GM23248 (cell line): ENCODE results near the gene PDE3B. TPM values are rescaled to one million over a fixed set of nuclear protein-coding genes. Genes with fewer than 3 reads are reported as not detected.

Source experiments
- DNase-seq: peaks from one replicate; pipeline ENCODE4 v3.0.0-alpha.2; 2015
- H2AFZ ChIP-seq: fragments of 200-600 bp; sonication (generic); 2 replicates; pipeline ENCODE4 v1.6.1; 2016; ENCODE audit warnings: antibody characterized with exemption
- H3F3A ChIP-seq: fragments of 200-600 bp; sonication (generic); 2 replicates; pipeline ENCODE4 v1.6.1; 2016; ENCODE audit warnings: mild to moderate bottlenecking, antibody characterized with exemption, mixed run types; ENCODE audit not compliant: insufficient read depth
- H3K27ac ChIP-seq: fragments of 200-600 bp; sonication (generic); 2 replicates; pipeline ENCODE4 v1.5.1; 2016; ENCODE audit warnings: mild to moderate bottlenecking
- H3K27me3 ChIP-seq: fragments of 200-600 bp; sonication (generic); replicated peaks from 2 replicates; pipeline ENCODE4 v1.6.1; 2016; ENCODE audit warnings: mild to moderate bottlenecking; ENCODE audit not compliant: insufficient read depth
- H3K36me3 ChIP-seq: fragments of 200-600 bp; sonication (generic); 2 replicates; pipeline ENCODE4 v1.6.1; 2016; ENCODE audit warnings: low read depth, mild to moderate bottlenecking
- H3K4me1 ChIP-seq: fragments of 200-600 bp; sonication (generic); 2 replicates; pipeline ENCODE4 v1.6.1; 2016; ENCODE audit warnings: mild to moderate bottlenecking; ENCODE audit not compliant: insufficient read depth
- H3K4me2 ChIP-seq: fragments of 200-600 bp; sonication (generic); one replicate; pipeline ENCODE4 v1.6.1; 2016; ENCODE audit warnings: mild to moderate bottlenecking; ENCODE audit not compliant: unreplicated experiment
- H3K4me3 ChIP-seq: fragments of 200-600 bp; sonication (generic); 2 replicates; pipeline ENCODE4 v1.5.1; 2016; ENCODE audit warnings: mild to moderate bottlenecking
- H3K79me2 ChIP-seq: fragments of 200-600 bp; sonication (generic); 2 replicates; pipeline ENCODE4 v1.6.1; 2016; ENCODE audit warnings: mild to moderate bottlenecking; ENCODE audit not compliant: insufficient read depth
- H3K9ac ChIP-seq: fragments of 200-600 bp; sonication (generic); 2 replicates; pipeline ENCODE4 v1.6.1; 2016; ENCODE audit warnings: mild to moderate bottlenecking
- H3K9me2 ChIP-seq: fragments of 200-600 bp; sonication (generic); 2 replicates; pipeline ENCODE4 v1.6.1; 2016; ENCODE audit warnings: mixed run types, mild to moderate bottlenecking, moderate library complexity; ENCODE audit not compliant: insufficient read depth
- H3K9me3 ChIP-seq: fragments of 200-600 bp; sonication (generic); one replicate; pipeline ENCODE4 v1.6.1; 2017; ENCODE audit warnings: low read depth
- H4K20me1 ChIP-seq: fragments of 200-600 bp; sonication (generic); 2 replicates; pipeline ENCODE4 v1.6.0; 2016; ENCODE audit not compliant: insufficient read depth
- EZH2 ChIP-seq: fragments of 200-600 bp; sonication (generic); IDR thresholded peaks from 2 replicates; pipeline ENCODE4 v1.6.1; 2018; ENCODE audit warnings: antibody characterized with exemption, mild to moderate bottlenecking; ENCODE audit not compliant: insufficient read depth, poor library complexity, severe bottlenecking
- EZH2phosphoT487 ChIP-seq: fragments of 200-600 bp; sonication (generic); IDR thresholded peaks from 2 replicates; pipeline ENCODE4 v1.6.1; 2018; ENCODE audit warnings: antibody characterized with exemption, moderate library complexity, mild to moderate bottlenecking, low read depth; ENCODE audit not compliant: insufficient read depth
- WGBS, 2 experiments: methylation state at CpG; one replicate each; pipeline ENCODE4 v1.1.6; 2015 to 2017; ENCODE audit warnings: low lambda C conversion rate in 2 of 2, low coverage in 1 of 2; ENCODE audit errors: missing lambda C conversion rate in 2 of 2; 5-methylcytosine and 5-hydroxymethylcytosine counted together
- in situ Hi-C: fragments of 300-500 bp; cut with MboI; formaldehyde crosslinking; loops from 2 replicates; pipeline ENCODE4 v1.15.0; 2020
- polyA plus RNA-seq: library from polyadenylated mRNA; unstranded; fragments of >200 nt; fragmentation: Nextera tagmentation; extraction: Ambion mirVana; gene quantifications from 2 replicates; pipeline ENCODE4 v1.2.1, GENCODE V29; 2016
- total RNA-seq: library from RNA; depleted of rRNA; stranded (reverse); fragments of >200 nt; shearing (Covaris generic); gene quantifications from 2 replicates; pipeline ENCODE4 v1.2.3, GENCODE V29; 2014

The PDE3B gene
- total and polyA plus RNA-seq, 2 experiments from 2014 or later: not detected

GRCh38 chr11:14612694-14613093 lies 30.9 kb upstream of the PDE3B start:
- Histone ChIP-seq H3F3A (no peaks in the 10 kb centered on the region), H3K4me2 (no peak overlapping the region), H3K9me2 (no peaks in the 10 kb centered on the region), H3K79me2 (no peaks in the 10 kb centered on the region), H3K9me3 (no peaks in the 10 kb centered on the region), H3K9ac (no peak overlapping the region), H3K4me3 (no peak overlapping the region), H3K4me1 (no peaks in the 10 kb centered on the region), H3K27ac (no peak overlapping the region), H2AFZ (no peak overlapping the region), H4K20me1 (no peaks in the 10 kb centered on the region), H3K36me3 (no peaks in the 10 kb centered on the region), H3K27me3 (0 out of 2 replicates have a peak, but pooled peaks cover 7% of the 10 kb centered on the region)
- DNase-seq: no peak
- WGBS, 2 experiments: 74 to 83% methylated on average over 2 of the region's 2 CpGs
- in situ Hi-C loops: no loop called here
- TF ChIP-seq EZH2phosphoT487: no peak
- TF ChIP-seq EZH2: no peak

DNA sequence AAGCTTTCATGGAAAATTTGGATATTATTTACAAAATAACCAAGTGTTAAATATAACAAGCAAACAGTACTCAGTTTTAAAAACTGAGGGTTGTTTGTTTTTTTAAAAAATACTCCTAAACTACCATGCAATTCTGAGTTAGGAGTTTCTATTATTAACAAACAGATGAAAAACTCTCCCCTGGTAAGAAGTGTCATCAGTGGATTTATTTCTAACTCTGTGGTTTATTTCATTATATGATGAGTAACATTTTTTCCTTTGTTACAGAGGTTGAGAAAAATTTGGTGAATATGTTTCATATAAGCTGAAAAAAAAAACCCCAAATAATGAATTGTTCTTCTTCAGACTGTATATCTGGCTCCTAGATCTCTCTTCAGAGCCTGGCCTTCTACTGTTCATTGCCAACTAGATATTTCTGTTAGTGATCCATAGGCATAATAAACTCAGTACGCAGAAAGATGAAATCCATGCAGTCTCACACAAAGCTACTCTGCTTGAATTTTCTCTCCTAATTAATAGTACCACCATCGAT lies 29.4 kb upstream of the PDE3B start:
- H3K27ac ChIP-seq: no peak overlapping the region
- H3F3A ChIP-seq: no peaks in the 10 kb centered on the region
- H3K36me3 ChIP-seq: no peaks in the 10 kb centered on the region
- no peaks in the 10 kb centered on the region for H3K4me1 ChIP-seq
- no peaks in the 10 kb centered on the region for H3K79me2 ChIP-seq
- H3K9me3 ChIP-seq: no peaks in the 10 kb centered on the region
- H3K4me3 ChIP-seq: no peak overlapping the region
- WGBS, 2 experiments: 40 to 42% methylated on average over 2 of the region's 2 CpGs
- H3K27me3 ChIP-seq: 0 out of 2 replicates have a peak, but pooled peaks cover 7% of the 10 kb centered on the region
- H4K20me1 ChIP-seq: no peaks in the 10 kb centered on the region
- no peak for DNase-seq
- no peak for TF ChIP-seq EZH2phosphoT487
- no peak for TF ChIP-seq EZH2
- in situ Hi-C loops: no loop called here
- H2AFZ ChIP-seq: no peak overlapping the region
- H3K9me2 ChIP-seq: no peaks in the 10 kb centered on the region
- H3K4me2 ChIP-seq: no peak overlapping the region
- H3K9ac ChIP-seq: no peak overlapping the region

- H4K20me1 ChIP-seq: no peaks in the 10 kb centered on the region
- no peaks in the 10 kb centered on the region for H3K4me1 ChIP-seq
- WGBS, 2 experiments: 33 to 34% methylated on average over 2 of the region's 2 CpGs
- TF ChIP-seq EZH2phosphoT487 (no peak), EZH2 (no peak)
- 0 out of 2 replicates have a peak, but pooled peaks cover 7% of the 10 kb centered on the region for H3K27me3 ChIP-seq
- no peaks in the 10 kb centered on the region for H3F3A ChIP-seq
- no peak overlapping the region for H2AFZ ChIP-seq
- no peak overlapping the region for H3K4me2 ChIP-seq
- no peaks in the 10 kb centered on the region for H3K36me3 ChIP-seq
- DNase-seq: peak; percentile 2
- H3K9me2 ChIP-seq: no peaks in the 10 kb centered on the region
- no peaks in the 10 kb centered on the region for H3K9me3 ChIP-seq
- no peak overlapping the region for H3K9ac ChIP-seq
- no peak overlapping the region for H3K27ac ChIP-seq
- no peaks in the 10 kb centered on the region for H3K79me2 ChIP-seq
- H3K4me3 ChIP-seq: no peak overlapping the region
- in situ Hi-C loops: no loop called here
Measured at GRCh38 chr11:14617241-14618027, 26.2 kb upstream of the PDE3B start.

DNA sequence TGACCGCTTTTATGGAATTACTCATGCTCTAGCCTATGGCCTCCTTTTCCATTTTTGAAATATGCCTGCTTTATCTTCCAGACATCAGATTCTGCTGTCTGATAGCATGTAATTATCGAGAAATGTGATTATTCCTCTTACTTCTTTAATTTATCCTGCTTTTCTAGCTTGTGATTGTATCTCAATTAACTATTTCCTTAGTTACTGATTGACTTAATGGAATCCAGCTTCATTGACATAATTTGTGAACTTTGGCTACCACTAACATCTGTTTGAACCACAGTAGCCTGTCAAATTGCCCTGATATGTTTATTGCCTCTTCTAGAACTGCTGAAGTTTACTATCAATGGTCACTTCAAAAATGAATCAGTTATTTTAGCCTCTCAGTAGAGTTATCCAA lies 25.5 kb upstream of the PDE3B start:
- Histone ChIP-seq H3K79me2 (no peaks in the 10 kb centered on the region), H3F3A (no peaks in the 10 kb centered on the region), H3K9ac (no peak overlapping the region), H3K9me3 (no peaks in the 10 kb centered on the region), H3K4me1 (no peaks in the 10 kb centered on the region), H3K4me3 (no peak overlapping the region), H3K27ac (no peak overlapping the region), H2AFZ (no peak overlapping the region), H4K20me1 (no peaks in the 10 kb centered on the region), H3K27me3 (0 out of 2 replicates have a peak, but pooled peaks cover 7% of the 10 kb centered on the region), H3K9me2 (no peaks in the 10 kb centered on the region), H3K4me2 (no peak overlapping the region), H3K36me3 (no peaks in the 10 kb centered on the region)
- DNase-seq: no peak
- in situ Hi-C loops: no loop called here
- WGBS, 2 experiments: 23 to 26% methylated on average over 2 of the region's 2 CpGs
- TF ChIP-seq EZH2: no peak
- no peak for TF ChIP-seq EZH2phosphoT487
